Neural cell (in vitro differentiated cells): ENCODE measurements around the gene FAM76B.

Experiments
- EP300 ChIP-seq: fragments of 450-650 bp; conservative IDR thresholded peaks from 2 replicates; pipeline ENCODE4 v1.6.1; 2014; ENCODE audit warnings: antibody characterized with exemption, mild to moderate bottlenecking, moderate library complexity; ENCODE audit not compliant: poor library complexity, severe bottlenecking
- EZH2 ChIP-seq: fragments of 200-600, 300-800 bp; shearing (Covaris generic), sonication (generic); IDR thresholded peaks from 2 replicates; pipeline ENCODE4 v1.6.1; 2014; ENCODE audit warnings: antibody characterized with exemption, low read length, borderline replicate concordance, mild to moderate bottlenecking; ENCODE audit not compliant: insufficient read depth, poor library complexity, severe bottlenecking
- MXI1 ChIP-seq: fragments of 450-650 bp; conservative IDR thresholded peaks from 2 replicates; pipeline ENCODE4 v1.6.1; 2014; ENCODE audit warnings: antibody characterized with exemption, mild to moderate bottlenecking; ENCODE audit not compliant: poor library complexity, severe bottlenecking
- POLR2AphosphoS5 ChIP-seq: IDR thresholded peaks from 2 replicates; pipeline ENCODE4 v1.6.1; 2012
- RAD21 ChIP-seq: fragments of 450-650 bp; conservative IDR thresholded peaks from 2 replicates; pipeline ENCODE4 v1.6.1; 2014; ENCODE audit warnings: antibody characterized with exemption, mild to moderate bottlenecking, moderate library complexity
- SMC3 ChIP-seq: fragments of 450-650 bp; conservative IDR thresholded peaks from 2 replicates; pipeline ENCODE4 v1.6.1; 2014; ENCODE audit warnings: antibody characterized with exemption, mild to moderate bottlenecking, moderate library complexity; ENCODE audit not compliant: poor library complexity
- TAF1 ChIP-seq: IDR thresholded peaks from 2 replicates; pipeline ENCODE4 v1.6.1; 2012; ENCODE audit warnings: low read depth
- TF ChIP-seq, protein P1 (sequence below): fragments of 450-650 bp; IDR thresholded peaks from 2 replicates; pipeline ENCODE4 v1.5.1; 2014; ENCODE audit warnings: antibody characterized with exemption, mild to moderate bottlenecking, moderate library complexity; ENCODE audit not compliant: poor library complexity, severe bottlenecking

DNA sequence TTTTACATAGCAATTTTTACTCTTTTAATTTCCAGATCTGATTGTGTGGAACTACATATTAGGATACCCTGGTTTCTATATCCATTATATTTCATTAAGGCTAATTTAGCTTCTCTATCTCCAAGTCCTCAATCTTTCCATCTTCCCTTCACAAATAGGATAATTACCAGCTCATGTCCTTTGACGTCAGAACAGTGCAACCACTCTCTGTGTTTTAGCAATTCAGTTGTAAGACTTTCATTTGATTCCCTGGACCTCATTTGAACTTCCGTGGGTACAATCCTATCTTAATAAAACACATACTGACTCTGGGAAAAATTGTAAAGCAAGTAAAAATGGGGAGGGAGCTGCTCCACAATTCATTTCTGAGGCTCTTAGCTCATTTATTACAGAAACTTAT lies 52.8 kb downstream of the FAM76B start:
- TF ChIP-seq EZH2 (no peak), POLR2AphosphoS5 (no peak), TAF1 (no peak), RAD21 (no peak), SMC3 (no peak), EP300 (no peak), MXI1 (no peak)
- TF ChIP-seq, protein P1, sequence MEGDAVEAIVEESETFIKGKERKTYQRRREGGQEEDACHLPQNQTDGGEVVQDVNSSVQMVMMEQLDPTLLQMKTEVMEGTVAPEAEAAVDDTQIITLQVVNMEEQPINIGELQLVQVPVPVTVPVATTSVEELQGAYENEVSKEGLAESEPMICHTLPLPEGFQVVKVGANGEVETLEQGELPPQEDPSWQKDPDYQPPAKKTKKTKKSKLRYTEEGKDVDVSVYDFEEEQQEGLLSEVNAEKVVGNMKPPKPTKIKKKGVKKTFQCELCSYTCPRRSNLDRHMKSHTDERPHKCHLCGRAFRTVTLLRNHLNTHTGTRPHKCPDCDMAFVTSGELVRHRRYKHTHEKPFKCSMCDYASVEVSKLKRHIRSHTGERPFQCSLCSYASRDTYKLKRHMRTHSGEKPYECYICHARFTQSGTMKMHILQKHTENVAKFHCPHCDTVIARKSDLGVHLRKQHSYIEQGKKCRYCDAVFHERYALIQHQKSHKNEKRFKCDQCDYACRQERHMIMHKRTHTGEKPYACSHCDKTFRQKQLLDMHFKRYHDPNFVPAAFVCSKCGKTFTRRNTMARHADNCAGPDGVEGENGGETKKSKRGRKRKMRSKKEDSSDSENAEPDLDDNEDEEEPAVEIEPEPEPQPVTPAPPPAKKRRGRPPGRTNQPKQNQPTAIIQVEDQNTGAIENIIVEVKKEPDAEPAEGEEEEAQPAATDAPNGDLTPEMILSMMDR, result no peak
